ENCODE measurements around the gene FRMD3. TPM values are rescaled to one million over a fixed set of nuclear protein-coding genes. Genes with fewer than 3 reads are reported as not detected.

The FRMD3 gene
- total RNA-seq, 1 experiment from 2014 or later = 0.10 TPM

- Histone ChIP-seq H3K27me3 (ENCODE audit: control insufficient read depth, insufficient read depth, low read length) (no peaks in the 10 kb centered on the region), H3K36me3 (replicated peaks; ENCODE audit: control insufficient read depth, insufficient read depth, low read length) (no peaks in the 10 kb centered on the region), H3K4me3 (ENCODE audit: insufficient read depth, low read depth, low read length) (no peak overlapping the region)
- DNase-seq = no peak
Observed at GRCh38 chr9:83508067-83508466, 30.1 kb downstream of the FRMD3 start.

GRCh38 chr9:83505282-83505681 is 32.9 kb downstream of the FRMD3 start:
- Histone ChIP-seq H3K27me3 (ENCODE audit: control insufficient read depth, insufficient read depth, low read length) (no peaks in the 10 kb centered on the region), H3K4me3 (ENCODE audit: insufficient read depth, low read depth, low read length) (no peak overlapping the region), H3K36me3 (replicated peaks; ENCODE audit: control insufficient read depth, insufficient read depth, low read length) (no peaks in the 10 kb centered on the region)
- DNase-seq = no peak

- DNase-seq = no peak
- Histone ChIP-seq H3K36me3 (replicated peaks; ENCODE audit: control insufficient read depth, insufficient read depth, low read length) (no peaks in the 10 kb centered on the region), H3K27me3 (ENCODE audit: control insufficient read depth, insufficient read depth, low read length) (no peaks in the 10 kb centered on the region), H3K4me3 (ENCODE audit: insufficient read depth, low read depth, low read length) (no peak overlapping the region)
Observed at GRCh38 chr9:83503866-83504265, 34.3 kb downstream of the FRMD3 start.

DNA sequence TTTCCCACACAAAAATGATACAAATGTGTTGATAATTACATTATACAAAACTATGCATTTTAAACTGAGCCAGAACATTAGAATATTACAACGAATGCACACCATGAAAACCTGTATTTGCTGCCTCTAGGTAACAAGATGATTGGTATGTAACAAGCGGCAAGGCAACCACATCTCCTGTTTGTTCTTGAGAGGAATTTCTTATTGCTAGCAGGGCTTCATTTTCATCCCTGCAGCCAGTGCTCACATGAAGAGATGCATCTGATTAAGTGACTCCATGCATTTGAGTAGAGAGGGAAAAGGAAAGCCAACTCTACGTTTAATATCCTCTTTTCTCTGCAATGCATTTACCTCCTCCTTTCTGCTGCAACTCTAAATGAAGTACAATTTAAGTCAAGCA is 36.6 kb downstream of the FRMD3 start:
- Histone ChIP-seq H3K36me3 (replicated peaks; ENCODE audit: control insufficient read depth, insufficient read depth, low read length) (no peaks in the 10 kb centered on the region), H3K27me3 (ENCODE audit: control insufficient read depth, insufficient read depth, low read length) (no peaks in the 10 kb centered on the region), H3K4me3 (ENCODE audit: insufficient read depth, low read depth, low read length) (no peak overlapping the region)
- no peak for DNase-seq

- no peak for DNase-seq
- no peaks in the 10 kb centered on the region for H3K27me3 ChIP-seq (ENCODE audit: control insufficient read depth, insufficient read depth, low read length)
- H3K4me3 ChIP-seq (ENCODE audit: insufficient read depth, low read depth, low read length) = no peak overlapping the region
- H3K36me3 ChIP-seq (replicated peaks; ENCODE audit: control insufficient read depth, insufficient read depth, low read length) = no peaks in the 10 kb centered on the region
Observed at GRCh38 chr9:83497441-83497840, 40.8 kb downstream of the FRMD3 start.

- no peak for DNase-seq
- Histone ChIP-seq H3K4me3 (ENCODE audit: insufficient read depth, low read depth, low read length) (no peak overlapping the region), H3K36me3 (replicated peaks; ENCODE audit: control insufficient read depth, insufficient read depth, low read length) (no peaks in the 10 kb centered on the region), H3K27me3 (ENCODE audit: control insufficient read depth, insufficient read depth, low read length) (no peaks in the 10 kb centered on the region)
Observed at GRCh38 chr9:83491995-83492394, 46.2 kb downstream of the FRMD3 start.

DNA sequence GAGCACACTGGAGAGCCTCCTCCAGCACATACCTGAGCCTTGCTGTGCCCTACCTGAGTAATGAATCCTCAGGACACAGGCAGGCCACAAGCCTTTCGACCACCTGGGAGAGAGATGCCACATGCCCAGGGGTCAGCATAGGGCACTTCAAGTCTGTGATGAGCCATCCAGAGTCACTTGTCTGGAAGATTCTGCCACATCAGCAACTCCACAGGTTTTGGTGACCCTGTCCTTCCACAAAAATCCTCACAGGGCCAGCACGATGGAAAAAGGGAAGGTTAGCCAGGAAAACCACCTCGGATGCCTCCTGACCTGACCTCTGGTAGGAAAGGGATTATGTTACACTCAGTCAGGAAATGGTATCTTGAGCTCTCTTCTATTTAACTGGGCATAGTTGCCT is 46.8 kb downstream of the FRMD3 start:
- no peak for DNase-seq
- H3K4me3 ChIP-seq (ENCODE audit: insufficient read depth, low read depth, low read length) = no peak overlapping the region
- H3K27me3 ChIP-seq (ENCODE audit: control insufficient read depth, insufficient read depth, low read length) = no peaks in the 10 kb centered on the region
- no peaks in the 10 kb centered on the region for H3K36me3 ChIP-seq (replicated peaks; ENCODE audit: control insufficient read depth, insufficient read depth, low read length)

DNA sequence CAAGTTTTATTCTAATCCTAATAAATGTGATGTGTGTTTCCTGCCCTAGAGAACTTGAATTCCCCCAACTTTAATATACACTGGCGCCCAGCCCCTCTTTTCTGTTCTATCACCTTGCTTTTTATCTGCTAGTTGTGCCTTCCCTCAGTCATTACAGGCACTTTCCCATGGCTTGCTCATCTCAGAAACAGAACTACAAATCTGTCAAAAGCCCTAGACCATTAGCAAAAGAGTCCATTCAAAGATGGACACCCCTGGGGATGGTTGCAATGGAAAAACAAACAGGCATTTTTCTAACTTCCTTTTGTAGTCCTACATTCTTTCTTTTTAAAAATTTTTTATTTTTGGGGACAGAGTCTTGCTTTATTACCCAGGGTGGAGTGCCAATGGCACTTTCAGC is 48.2 kb downstream of the FRMD3 start:
- DNase-seq = no peak
- H3K36me3 ChIP-seq (replicated peaks; ENCODE audit: control insufficient read depth, insufficient read depth, low read length) = no peaks in the 10 kb centered on the region
- H3K4me3 ChIP-seq (ENCODE audit: insufficient read depth, low read depth, low read length) = no peak overlapping the region
- H3K27me3 ChIP-seq (ENCODE audit: control insufficient read depth, insufficient read depth, low read length) = no peaks in the 10 kb centered on the region

DNA sequence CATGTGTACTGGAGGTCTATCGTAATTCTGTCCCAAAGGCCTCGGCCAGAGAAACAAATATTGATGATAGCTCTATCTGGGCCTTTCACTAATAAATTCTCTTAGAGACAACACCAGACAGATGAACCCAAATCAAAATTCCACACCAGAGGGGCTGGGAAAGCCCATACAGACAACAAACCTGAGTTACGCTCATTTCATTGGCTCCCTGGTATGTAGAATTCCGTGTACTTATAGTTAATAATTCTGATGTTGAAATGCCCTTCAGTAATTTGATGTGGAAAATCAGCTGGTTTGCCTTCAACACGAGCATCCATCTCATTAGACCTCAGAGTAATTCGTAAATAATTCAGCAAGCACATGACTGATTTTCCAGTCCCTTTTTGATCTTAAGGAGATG is 53.2 kb downstream of the FRMD3 start:
- Histone ChIP-seq H3K4me3 (ENCODE audit: insufficient read depth, low read depth, low read length) (no peak overlapping the region), H3K27me3 (ENCODE audit: control insufficient read depth, insufficient read depth, low read length) (no peaks in the 10 kb centered on the region), H3K36me3 (replicated peaks; ENCODE audit: control insufficient read depth, insufficient read depth, low read length) (no peaks in the 10 kb centered on the region)
- no peak for DNase-seq

DNA sequence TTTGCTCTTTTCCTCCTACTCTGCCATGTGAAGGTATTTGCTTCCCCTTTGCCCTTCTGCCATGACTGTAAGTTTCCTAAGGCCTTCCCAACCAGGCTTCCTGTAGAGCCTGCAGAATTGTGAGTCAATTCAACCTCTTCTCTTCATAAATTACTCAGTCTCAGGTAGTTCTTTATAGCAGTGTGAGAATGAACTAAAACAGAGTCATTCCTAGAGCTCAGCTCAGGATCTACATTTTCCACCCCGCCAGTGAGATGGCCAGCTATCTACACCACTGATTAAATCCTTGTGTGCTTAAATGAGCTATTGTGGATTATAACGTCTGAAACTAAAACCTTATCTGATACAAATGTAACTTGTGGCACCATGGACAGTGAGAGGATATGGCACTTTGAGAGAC is 55.0 kb downstream of the FRMD3 start:
- no peaks in the 10 kb centered on the region for H3K36me3 ChIP-seq (replicated peaks; ENCODE audit: control insufficient read depth, insufficient read depth, low read length)
- DNase-seq = no peak
- H3K4me3 ChIP-seq (ENCODE audit: insufficient read depth, low read depth, low read length) = no peak overlapping the region
- no peaks in the 10 kb centered on the region for H3K27me3 ChIP-seq (ENCODE audit: control insufficient read depth, insufficient read depth, low read length)

DNA sequence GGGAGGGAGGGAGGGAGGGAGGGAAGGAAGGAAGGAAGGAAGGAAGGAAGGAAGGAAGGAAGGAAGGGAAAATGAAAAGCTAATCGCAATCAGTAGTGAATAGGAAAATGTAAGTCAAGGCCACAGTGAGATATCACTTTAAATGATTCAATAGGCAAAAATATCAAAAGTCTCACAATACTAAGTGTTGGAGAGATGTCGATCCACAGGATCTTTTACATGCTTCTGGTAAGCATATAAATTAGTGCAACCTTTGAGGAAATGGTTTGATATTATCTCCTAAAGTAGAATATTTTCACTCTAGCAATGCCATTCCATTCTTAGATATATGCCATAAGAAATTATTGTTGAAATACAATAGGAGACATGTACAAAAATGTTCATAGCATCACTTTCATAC is 58.4 kb downstream of the FRMD3 start:
- no peaks in the 10 kb centered on the region for H3K36me3 ChIP-seq (replicated peaks; ENCODE audit: control insufficient read depth, insufficient read depth, low read length)
- DNase-seq = no peak
- H3K27me3 ChIP-seq (ENCODE audit: control insufficient read depth, insufficient read depth, low read length) = no peaks in the 10 kb centered on the region
- no peak overlapping the region for H3K4me3 ChIP-seq (ENCODE audit: insufficient read depth, low read depth, low read length)

DNA sequence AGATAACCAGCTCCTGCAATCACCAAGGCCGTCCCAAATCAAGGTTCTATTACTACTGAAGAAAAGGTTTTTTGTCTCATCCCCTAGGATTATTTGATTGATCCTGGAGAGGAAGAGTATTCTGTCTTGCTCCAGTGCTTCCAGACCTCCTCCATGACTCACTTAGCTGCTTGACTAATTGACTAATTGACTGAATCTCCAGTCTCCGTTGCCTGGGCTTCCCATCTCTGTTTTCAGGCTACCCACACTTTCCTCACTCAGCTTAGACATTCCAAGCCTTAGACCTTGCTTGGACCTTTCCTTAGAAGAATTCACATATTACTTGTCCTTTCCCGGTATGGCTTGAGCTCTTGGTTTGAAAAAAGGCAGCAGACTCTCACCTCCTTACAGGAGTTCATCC is 60.6 kb downstream of the FRMD3 start:
- H3K4me3 ChIP-seq (ENCODE audit: insufficient read depth, low read depth, low read length) = no peak overlapping the region
- H3K36me3 ChIP-seq (replicated peaks; ENCODE audit: control insufficient read depth, insufficient read depth, low read length) = no peaks in the 10 kb centered on the region
- no peak for DNase-seq
- no peaks in the 10 kb centered on the region for H3K27me3 ChIP-seq (ENCODE audit: control insufficient read depth, insufficient read depth, low read length)

- H3K27me3 ChIP-seq (ENCODE audit: control insufficient read depth, insufficient read depth, low read length) = no peaks in the 10 kb centered on the region
- no peak overlapping the region for H3K4me3 ChIP-seq (ENCODE audit: insufficient read depth, low read depth, low read length)
- DNase-seq = no peak
- no peaks in the 10 kb centered on the region for H3K36me3 ChIP-seq (replicated peaks; ENCODE audit: control insufficient read depth, insufficient read depth, low read length)
Observed at GRCh38 chr9:83477120-83477519, 61.1 kb downstream of the FRMD3 start.

- Histone ChIP-seq H3K27me3 (ENCODE audit: control insufficient read depth, insufficient read depth, low read length) (no peaks in the 10 kb centered on the region), H3K36me3 (replicated peaks; ENCODE audit: control insufficient read depth, insufficient read depth, low read length) (no peaks in the 10 kb centered on the region), H3K4me3 (ENCODE audit: insufficient read depth, low read depth, low read length) (no peak overlapping the region)
- no peak for DNase-seq
Observed at GRCh38 chr9:83476513-83476912, 61.7 kb downstream of the FRMD3 start.

DNA sequence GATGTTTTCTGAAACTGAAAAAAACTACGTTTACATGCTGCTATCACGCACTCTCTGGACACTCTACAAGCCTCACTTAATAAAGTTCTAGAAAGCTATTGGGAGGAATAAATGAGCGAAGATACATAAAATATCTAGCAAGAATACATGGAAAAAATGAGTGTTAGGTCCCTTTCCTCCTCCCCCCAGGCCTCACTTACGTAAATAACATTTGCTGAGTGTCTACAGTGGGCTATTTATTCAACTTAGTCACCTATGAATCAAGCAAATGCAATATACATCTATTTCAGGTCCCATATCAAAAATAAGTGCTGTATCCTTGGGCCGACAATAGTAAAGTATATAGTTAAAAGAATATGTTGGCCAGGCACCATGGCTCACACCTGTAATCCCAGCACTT is 62.5 kb downstream of the FRMD3 start:
- no peaks in the 10 kb centered on the region for H3K27me3 ChIP-seq (ENCODE audit: control insufficient read depth, insufficient read depth, low read length)
- no peak for DNase-seq
- H3K4me3 ChIP-seq (ENCODE audit: insufficient read depth, low read depth, low read length) = no peak overlapping the region
- no peaks in the 10 kb centered on the region for H3K36me3 ChIP-seq (replicated peaks; ENCODE audit: control insufficient read depth, insufficient read depth, low read length)

GRCh38 chr9:83474631-83475030 is 63.6 kb downstream of the FRMD3 start:
- Histone ChIP-seq H3K27me3 (ENCODE audit: control insufficient read depth, insufficient read depth, low read length) (no peaks in the 10 kb centered on the region), H3K4me3 (ENCODE audit: insufficient read depth, low read depth, low read length) (no peak overlapping the region), H3K36me3 (replicated peaks; ENCODE audit: control insufficient read depth, insufficient read depth, low read length) (no peaks in the 10 kb centered on the region)
- no peak for DNase-seq

All from H7 (cell line).